Islet precursor cell (in vitro differentiated cells): ENCODE data around the gene PPP1R7.

Source experiments
- DNase-seq: peaks from one replicate; pipeline ENCODE4 v3.0.0-alpha.2; 2018

Gene PPP1R7

DNA sequence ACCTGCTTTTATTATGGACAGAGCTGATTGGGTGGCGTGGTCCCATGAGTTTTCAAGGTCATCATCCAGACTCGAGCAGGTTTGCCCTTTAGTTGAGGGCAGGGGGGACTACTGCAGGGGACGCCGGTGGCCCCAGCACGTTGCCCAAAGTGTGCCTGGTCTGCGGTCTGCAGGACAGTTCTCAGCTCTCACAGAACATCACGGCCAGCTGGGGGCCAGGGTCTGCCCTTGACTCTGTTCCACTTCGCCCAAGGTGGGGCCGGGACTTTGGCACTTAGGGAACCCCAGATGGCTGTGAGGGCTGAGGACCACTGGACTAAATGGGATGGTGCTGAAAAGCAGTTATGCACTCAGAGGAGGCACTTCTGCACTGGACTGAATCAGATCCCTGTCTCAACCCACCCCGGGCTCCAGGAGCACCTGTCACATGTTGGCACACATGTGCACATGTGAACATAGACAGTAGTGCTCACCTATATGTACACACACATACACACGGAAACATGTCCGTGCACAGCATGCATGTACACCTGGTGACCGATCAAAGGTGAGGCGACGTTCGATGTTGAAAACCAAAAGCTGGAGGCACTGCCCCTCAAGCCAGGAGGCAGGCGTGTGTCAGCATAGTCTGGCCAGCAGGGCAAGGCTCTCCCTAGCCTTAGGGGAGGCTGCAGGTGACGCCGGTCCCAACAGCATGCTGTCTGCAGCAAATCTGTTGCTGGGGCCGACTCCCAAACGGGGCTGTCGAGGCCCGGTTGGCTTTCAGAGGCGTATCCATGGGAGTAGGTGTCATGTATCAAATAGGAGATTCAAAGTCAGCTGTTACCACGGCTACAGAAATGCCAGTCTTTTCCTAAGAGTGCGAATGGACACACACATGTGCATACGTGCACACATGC lies 48.4 kb downstream of the PPP1R7 start:
- DNase-seq, result no peak

DNA sequence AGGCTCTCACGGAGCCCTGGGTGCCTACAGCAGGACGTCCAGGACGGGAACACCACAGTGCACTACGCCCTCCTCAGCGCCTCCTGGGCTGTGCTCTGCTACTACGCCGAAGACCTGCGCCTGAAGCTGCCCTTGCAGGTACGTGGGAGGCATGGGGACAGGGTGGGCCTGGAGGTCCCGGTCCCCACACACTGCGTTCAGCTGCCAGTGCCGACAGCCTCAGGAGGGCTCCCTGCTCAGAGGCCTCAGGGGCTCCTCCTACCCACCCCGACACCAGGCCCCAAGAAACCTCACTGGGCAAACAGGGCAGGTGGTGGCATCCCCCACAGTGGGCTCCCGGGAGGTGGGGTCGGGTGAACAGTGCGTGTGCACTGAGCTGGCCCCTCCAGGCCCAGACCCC lies 49.0 kb downstream of the PPP1R7 start:
- no peak for DNase-seq

GRCh38 chr2:241199897-241200821 lies 49.9 kb downstream of the PPP1R7 start:
- DNase-seq, result no peak

GRCh38 chr2:241200822-241201395 lies 50.6 kb downstream of the PPP1R7 start:
- DNase-seq, result no peak

GRCh38 chr2:241201445-241202267 lies 51.4 kb downstream of the PPP1R7 start:
- DNase-seq, result no peak

DNA sequence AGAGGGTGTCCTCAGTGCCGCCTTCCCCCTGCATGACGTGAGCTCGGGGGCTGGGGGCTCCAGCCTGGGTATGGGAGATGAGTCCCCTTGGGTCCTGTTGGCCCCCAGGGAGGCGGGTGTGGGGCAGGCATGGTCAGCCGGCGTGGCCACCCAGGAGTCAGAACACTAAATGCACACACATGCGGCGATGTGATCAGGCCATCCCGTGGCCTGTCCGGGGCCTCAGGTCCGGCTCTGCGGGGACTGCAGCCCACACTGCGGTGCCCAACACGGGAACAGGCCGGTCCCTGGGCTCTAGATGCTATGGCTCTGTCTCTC lies 52.0 kb downstream of the PPP1R7 start:
- no peak for DNase-seq

DNA sequence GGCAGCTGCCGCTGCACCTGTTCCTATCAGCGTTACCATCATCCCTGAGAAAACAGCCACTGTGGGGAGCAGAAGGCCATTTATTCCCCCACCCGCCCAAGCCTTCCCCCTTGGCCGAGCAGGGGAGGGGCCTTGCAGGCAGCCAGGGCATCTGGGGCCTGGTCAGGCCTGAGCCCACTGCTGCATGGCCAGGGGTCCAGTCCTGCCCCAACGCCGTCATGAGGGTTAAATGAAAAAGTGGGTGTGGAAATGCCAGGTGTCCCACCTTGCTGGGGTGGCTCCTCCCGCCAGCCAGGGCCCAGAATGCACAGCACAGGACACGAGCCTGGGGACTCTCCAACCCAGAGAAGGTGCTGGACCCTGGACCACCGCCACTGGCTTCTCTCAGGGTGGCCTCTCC lies 52.4 kb downstream of the PPP1R7 start:
- no peak for DNase-seq

DNA sequence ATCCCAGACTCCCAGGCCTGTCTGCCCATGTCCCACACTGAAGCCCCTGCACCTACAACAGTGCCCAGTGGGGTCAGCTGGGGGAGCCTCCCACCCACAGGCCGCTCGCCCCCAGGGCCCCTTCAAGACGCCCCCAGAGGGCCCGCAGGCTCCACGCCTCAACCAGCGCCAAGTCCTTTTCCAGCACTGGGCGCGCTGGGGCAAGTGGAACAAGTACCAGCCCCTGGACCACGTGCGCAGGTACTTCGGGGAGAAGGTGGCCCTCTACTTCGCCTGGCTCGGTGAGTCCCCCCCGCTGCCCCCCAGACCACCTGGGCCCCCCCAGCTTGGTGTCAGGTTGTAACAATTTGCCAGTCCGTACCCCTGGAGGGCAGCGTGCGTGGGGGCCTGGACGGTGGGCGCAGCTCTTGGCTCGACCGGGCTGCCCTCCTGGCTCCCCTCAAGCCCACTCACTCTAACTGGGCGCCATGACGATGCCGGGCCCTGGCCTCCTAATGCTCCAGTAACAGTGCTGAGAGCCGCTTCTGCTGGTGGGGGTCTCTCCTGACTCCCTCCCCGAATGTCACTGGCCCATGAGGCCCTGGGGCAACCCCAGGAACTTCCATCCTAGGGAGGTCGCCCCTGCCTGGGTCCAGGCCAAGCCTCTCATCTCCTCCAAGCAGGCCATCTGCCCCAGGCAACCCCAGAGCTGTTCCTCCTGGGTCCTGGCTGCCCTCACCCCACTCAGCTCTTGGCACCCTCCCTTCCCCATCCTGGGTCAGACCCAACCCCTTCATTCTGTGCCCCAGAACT lies 53.1 kb downstream of the PPP1R7 start:
- DNase-seq, result no peak

- DNase-seq, result no peak
Observed at GRCh38 chr2:241204010-241204384, 53.7 kb downstream of the PPP1R7 start.

DNA sequence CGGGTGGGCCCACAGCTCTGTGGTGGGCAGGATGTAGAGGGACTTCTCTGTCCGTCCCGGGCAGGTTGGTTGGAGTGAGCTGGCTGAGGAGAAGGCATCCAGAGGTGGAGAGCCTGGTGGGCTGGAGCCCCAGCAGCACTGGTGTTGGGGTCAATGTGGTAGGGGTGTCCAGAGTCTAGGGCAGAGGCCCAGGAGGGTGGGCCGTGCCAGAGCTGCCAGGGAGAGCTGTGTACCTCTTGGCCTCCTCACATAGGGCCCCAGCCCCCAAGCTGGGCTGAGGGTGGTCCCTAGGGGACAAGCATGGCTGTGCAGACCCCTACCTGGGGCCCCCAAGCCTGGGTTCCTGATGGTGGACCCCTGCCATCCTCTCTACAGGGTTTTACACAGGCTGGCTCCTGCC lies 54.2 kb downstream of the PPP1R7 start:
- DNase-seq, result no peak

DNA sequence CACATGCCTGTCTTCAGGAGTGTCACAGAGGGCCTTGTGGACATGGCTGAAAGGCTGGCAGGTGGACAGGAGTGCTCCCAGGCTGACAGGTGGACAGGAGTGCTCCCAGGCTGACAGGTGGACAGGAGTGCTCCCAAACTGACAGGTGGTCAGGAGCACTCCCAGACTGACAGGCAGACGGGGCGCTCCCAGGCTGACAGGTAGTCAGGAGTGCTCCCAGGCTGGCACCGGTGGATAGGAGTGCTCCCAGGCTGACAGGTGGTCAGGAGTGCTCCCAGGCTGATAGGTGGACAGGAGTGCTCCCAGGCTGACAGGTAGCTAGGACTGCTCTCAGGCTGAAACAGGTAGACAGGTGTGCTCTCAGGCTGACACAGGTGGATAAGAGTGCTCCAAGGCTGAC lies 54.8 kb downstream of the PPP1R7 start:
- no peak for DNase-seq

DNA sequence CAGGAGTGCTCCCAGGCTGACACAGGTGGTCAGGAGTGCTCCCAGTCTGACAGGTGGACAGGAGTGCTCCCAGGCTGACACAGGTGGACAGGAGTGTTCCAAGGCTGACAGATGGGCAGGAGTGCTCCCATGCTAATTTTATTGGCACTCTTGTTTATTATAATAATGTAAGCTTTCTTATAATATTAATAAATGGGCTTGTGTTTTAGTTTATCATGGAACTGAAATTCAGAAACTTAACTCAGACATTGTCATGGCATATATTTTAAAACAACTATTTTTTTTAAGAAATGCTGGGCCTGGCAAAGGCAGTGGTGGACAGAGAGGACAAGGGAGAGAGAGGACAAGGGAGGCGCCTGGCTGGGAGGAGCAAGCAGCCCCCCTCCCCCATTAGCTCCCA lies 56.9 kb downstream of the PPP1R7 start:
- no peak for DNase-seq

GRCh38 chr2:241207641-241208040 lies 57.4 kb downstream of the PPP1R7 start:
- DNase-seq, result no peak

- no peak for DNase-seq
Observed at GRCh38 chr2:241208058-241208457, 57.8 kb downstream of the PPP1R7 start.

GRCh38 chr2:241209271-241209670 lies 59.0 kb downstream of the PPP1R7 start:
- DNase-seq, result no peak

- DNase-seq, result no peak
Observed at GRCh38 chr2:241211276-241211675, 61.0 kb downstream of the PPP1R7 start.

DNA sequence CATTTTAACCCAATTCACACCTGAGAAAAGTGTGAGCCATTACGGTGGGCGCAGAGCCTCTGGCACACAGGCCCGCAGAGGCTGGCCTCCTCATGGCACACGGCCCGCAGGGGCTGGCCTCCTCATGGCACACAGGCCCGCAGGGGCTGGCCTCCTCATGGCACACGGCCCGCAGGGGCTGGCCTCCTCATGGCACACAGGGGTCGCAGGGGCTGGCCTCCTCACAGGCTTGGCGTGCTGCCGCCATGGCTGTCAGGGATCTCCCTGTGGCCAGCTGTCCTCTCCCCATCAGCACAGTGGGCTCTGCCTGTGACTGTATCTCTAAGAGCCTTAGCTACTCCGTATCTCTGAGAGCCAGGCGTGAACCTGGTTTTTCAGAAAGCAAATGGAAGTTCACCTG lies 62.8 kb downstream of the PPP1R7 start:
- DNase-seq, result no peak

GRCh38 chr2:241213567-241213966 lies 63.3 kb downstream of the PPP1R7 start:
- DNase-seq, result no peak

GRCh38 chr2:241214209-241214608 lies 63.9 kb downstream of the PPP1R7 start:
- no peak for DNase-seq

- no peak for DNase-seq
Observed at GRCh38 chr2:241214766-241215165, 64.5 kb downstream of the PPP1R7 start.

GRCh38 chr2:241215421-241215820 lies 65.2 kb downstream of the PPP1R7 start:
- no peak for DNase-seq

DNA sequence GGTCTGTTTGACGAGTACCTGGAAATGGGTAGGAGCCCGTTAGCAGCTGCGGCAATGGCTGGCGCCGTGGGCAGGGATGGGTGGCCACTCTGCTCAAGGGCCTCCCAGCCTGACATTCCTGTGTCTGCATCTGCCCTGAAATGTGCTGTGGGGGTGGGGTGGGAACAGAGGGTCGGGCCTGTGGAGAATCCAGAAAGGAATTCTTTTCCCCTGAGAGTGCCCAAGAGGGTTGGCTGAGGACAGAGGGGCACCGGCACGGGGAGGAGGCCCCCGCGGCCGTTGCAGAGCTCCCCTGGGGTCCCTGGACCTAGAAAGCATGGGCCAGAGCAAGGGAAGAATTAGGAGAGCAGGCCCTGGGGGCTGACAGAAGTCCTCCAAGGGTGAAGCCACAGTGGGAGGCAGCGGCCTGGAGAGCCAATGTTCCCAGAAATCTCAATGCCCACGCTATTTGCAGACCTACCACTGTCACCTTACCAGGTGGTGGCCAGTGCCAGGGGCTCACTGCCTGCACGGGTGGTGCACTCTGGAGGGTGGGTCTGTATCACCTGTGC lies 66.0 kb downstream of the PPP1R7 start:
- peak; percentile 91 for DNase-seq
